SU-DHL-6 (cell line): Measurements from ENCODE around the gene CBX7.

Source experiments
- CTCF ChIP-seq: fragments of 200-600 bp; sonication (generic); IDR thresholded peaks from one replicate; pipeline ENCODE4 v1.5.1; 2017; ENCODE audit warnings: antibody characterized with exemption, mild to moderate bottlenecking, low read length, moderate library complexity; ENCODE audit not compliant: insufficient read depth, poor library complexity, severe bottlenecking
- EZH2phosphoT487 ChIP-seq: fragments of 200-600 bp; sonication (generic), shearing (Covaris generic); conservative IDR thresholded peaks from 2 replicates; pipeline ENCODE4 v1.6.1; 2018; ENCODE audit warnings: mild to moderate bottlenecking, antibody characterized with exemption, low read length, moderate library complexity, mixed read lengths

- TF ChIP-seq CTCF (no peak), EZH2phosphoT487 (no peak)
Observed at GRCh38 chr22:39098026-39098425, 54.5 kb downstream of the CBX7 start.
